SK-N-SH (cell line): ENCODE measurements around the gene TMEM147. TPM values are rescaled to one million over a fixed set of nuclear protein-coding genes. Genes with fewer than 3 reads are reported as not detected.

ENCODE experiments used
- CTCF ChIA-PET: fragments of 300-600, 350-600 bp; formaldehyde crosslinking; extraction: SDS; loops from one replicate; lab custom pipeline; 2021; lab: Yijun Ruan, JAX
- POLR2A ChIA-PET: fragments of 350-600 bp; sonication (Branson Sonifier 250); formaldehyde crosslinking; extraction: SDS; loops from one replicate; lab custom pipeline; 2020; ENCODE audit warnings: antibody characterized with exemption, inconsistent platforms; lab: Yijun Ruan, JAX
- DNase-seq: peaks from one replicate; pipeline ENCODE4 v3.0.0; 2012
- H2AFZ ChIP-seq: fragments of 200-600 bp; sonication (generic); 2 replicates; pipeline ENCODE4 v1.8.1; 2016; ENCODE audit warnings: antibody characterized with exemption, mild to moderate bottlenecking, low read depth
- H3F3A ChIP-seq: fragments of 200-600 bp; sonication (generic); replicated peaks from 2 replicates; pipeline ENCODE3; 2016; ENCODE audit warnings: antibody characterized with exemption, mild to moderate bottlenecking; ENCODE audit not compliant: insufficient read depth
- H3K27ac ChIP-seq, 2 experiments: fragments of 200-500 bp in 1 of 2; fragments of 200-600 bp in 1 of 2; sonication (Bioruptor generic) in 1 of 2; sonication (generic), shearing (Covaris generic) in 1 of 2; 2 replicates each; pipeline versions ENCODE4 v1.5.1 to v1.6.1; 2014 to 2016; ENCODE audit warnings: low read depth in 2 of 2, inconsistent platforms in 1 of 2, low read length in 1 of 2, mild to moderate bottlenecking in 1 of 2, mixed read lengths in 1 of 2
- H3K27me3 ChIP-seq: fragments of 200-600 bp; sonication (generic), shearing (Covaris generic); 2 replicates; pipeline ENCODE4 v1.6.1; 2016; ENCODE audit warnings: mixed run types; ENCODE audit not compliant: insufficient read depth
- H3K36me3 ChIP-seq, 2 experiments: fragments of 200-500 bp in 1 of 2; fragments of 200-600 bp in 1 of 2; sonication (Bioruptor generic) in 1 of 2; sonication (generic) in 1 of 2; replicated peaks in 1 of 2; 2 replicates each; pipeline versions ENCODE3 to v1.5.1; 2014 to 2016; ENCODE audit warnings: low read length in 1 of 2, mild to moderate bottlenecking in 1 of 2; ENCODE audit not compliant: insufficient read depth in 2 of 2, control insufficient read depth in 1 of 2
- H3K4me1 ChIP-seq, 2 experiments: fragments of 200-500 bp in 1 of 2; fragments of 200-600 bp in 1 of 2; sonication (Bioruptor generic) in 1 of 2; sonication (generic), shearing (Covaris generic) in 1 of 2; 2 replicates each; pipeline versions ENCODE4 v1.5.1 to v1.6.1; 2014 to 2016; ENCODE audit warnings: low read depth in 1 of 2, low read length in 1 of 2, mixed run types in 1 of 2; ENCODE audit not compliant: insufficient read depth in 2 of 2, control insufficient read depth in 1 of 2
- H3K4me2 ChIP-seq: fragments of 200-600 bp; sonication (generic), shearing (Covaris generic); 2 replicates; pipeline ENCODE4 v1.6.1; 2017; ENCODE audit warnings: mixed run types
- H3K4me3 ChIP-seq, 2 experiments: fragments of 200-500 bp in 1 of 2; fragments of 200-600 bp in 1 of 2; sonication (Bioruptor generic) in 1 of 2; sonication (generic), shearing (Covaris generic) in 1 of 2; 2 replicates each; pipeline versions ENCODE4 v1.5.1 to v1.8.1; 2014 to 2016; ENCODE audit warnings: low read depth in 2 of 2, inconsistent platforms in 1 of 2, low read length in 1 of 2, mild to moderate bottlenecking in 1 of 2, mixed read lengths in 1 of 2, moderate library complexity in 1 of 2
- H3K79me2 ChIP-seq: fragments of 200-600 bp; sonication (generic); 2 replicates; pipeline ENCODE4 v1.8.1; 2017; ENCODE audit warnings: mild to moderate bottlenecking; ENCODE audit not compliant: insufficient read depth
- H3K9ac ChIP-seq: fragments of 200-600 bp; sonication (generic); 2 replicates; pipeline ENCODE4 v1.6.1; 2017; ENCODE audit warnings: mixed run types
- H3K9me2 ChIP-seq: fragments of 200-600 bp; sonication (generic); 2 replicates; pipeline ENCODE4 v1.6.1; 2017; ENCODE audit warnings: mixed run types
- H3K9me3 ChIP-seq: fragments of 200-600 bp; sonication (generic); 2 replicates; pipeline ENCODE4 v1.6.1; 2017; ENCODE audit warnings: mixed run types, mild to moderate bottlenecking, moderate library complexity
- H4K20me1 ChIP-seq: fragments of 200-600 bp; sonication (generic); 2 replicates; pipeline ENCODE4 v1.6.1; 2017; ENCODE audit warnings: mild to moderate bottlenecking, mixed run types; ENCODE audit not compliant: insufficient read depth
- CHD2 ChIP-seq: fragments of 150-350 bp; IDR thresholded peaks from 2 replicates; pipeline ENCODE4 v1.6.1; 2018; ENCODE audit warnings: low read length; ENCODE audit not compliant: partially characterized antibody
- ELF1 ChIP-seq: IDR thresholded peaks from 2 replicates; pipeline ENCODE4 v1.4.0; 2012
- EP300 ChIP-seq, 2 experiments: IDR thresholded peaks; 2 replicates each; pipeline versions ENCODE4 v1.4.0 to v1.6.1; 2012; ENCODE audit warnings: borderline replicate concordance in 1 of 2, low read depth in 1 of 2, low read length in 1 of 2
- EZH2phosphoT487 ChIP-seq: fragments of 200-600 bp; sonication (generic); IDR thresholded peaks from 2 replicates; pipeline ENCODE4 v1.6.1; 2017; ENCODE audit warnings: low read depth, mixed run types, mild to moderate bottlenecking, antibody characterized with exemption, moderate library complexity, borderline replicate concordance
- GABPA ChIP-seq: IDR thresholded peaks from 2 replicates; pipeline ENCODE4 v1.4.0; 2012; ENCODE audit warnings: low read depth, mild to moderate bottlenecking
- GATA2 ChIP-seq: sonication (generic); formaldehyde crosslinking; IDR thresholded peaks from 2 replicates; pipeline ENCODE4 v1.5.0; 2020; ENCODE audit warnings: mild to moderate bottlenecking, missing genetic modification reagents
- IRF3 ChIP-seq: fragments of 150-350 bp; IDR thresholded peaks from 2 replicates; pipeline ENCODE4 v1.6.1; 2016; ENCODE audit warnings: mild to moderate bottlenecking, low read depth, low read length
- MEF2A ChIP-seq: IDR thresholded peaks from 2 replicates; pipeline ENCODE4 v1.4.0; 2012; ENCODE audit warnings: low read depth, borderline replicate concordance
- NFIC ChIP-seq: IDR thresholded peaks from 2 replicates; pipeline ENCODE4 v1.4.0; 2012; ENCODE audit warnings: borderline replicate concordance
- NRF1 ChIP-seq: IDR thresholded peaks from 2 replicates; pipeline ENCODE4 v1.6.1; 2012; ENCODE audit warnings: low read depth, mild to moderate bottlenecking, low read length
- PBX3 ChIP-seq: IDR thresholded peaks from 2 replicates; pipeline ENCODE4; 2012
- POLR2AphosphoS5 ChIP-seq: IDR thresholded peaks from 2 replicates; pipeline ENCODE4 v1.6.1; 2012; ENCODE audit warnings: low read depth, low read length
- RCOR1 ChIP-seq: fragments of 150-350 bp; IDR thresholded peaks from 2 replicates; pipeline ENCODE4 v1.6.1; 2017; ENCODE audit warnings: antibody characterized with exemption, low read length
- RXRA ChIP-seq: IDR thresholded peaks from 2 replicates; pipeline ENCODE4 v1.4.0; 2012; ENCODE audit warnings: low read depth, mild to moderate bottlenecking, borderline replicate concordance
- SMC3 ChIP-seq: IDR thresholded peaks from 2 replicates; pipeline ENCODE4 v1.6.1; 2012; ENCODE audit warnings: low read depth, low read length, improper control_type of control experiment
- TAF1 ChIP-seq: IDR thresholded peaks from 2 replicates; pipeline ENCODE4 v1.6.1; 2012; ENCODE audit warnings: low read depth, mild to moderate bottlenecking, low read length, moderate library complexity, borderline replicate concordance
- TEAD4 ChIP-seq: IDR thresholded peaks from 2 replicates; pipeline ENCODE4 v1.4.0; 2012; ENCODE audit warnings: mild to moderate bottlenecking, borderline replicate concordance; ENCODE audit not compliant: insufficient read depth
- USF2 ChIP-seq: fragments of 150-350 bp; IDR thresholded peaks from 2 replicates; pipeline ENCODE4 v1.6.1; 2017; ENCODE audit warnings: antibody characterized with exemption, low read length, low read depth, borderline replicate concordance
- WGBS: methylation state at CpG from one replicate; pipeline ENCODE4 v1.1.6; 2017; ENCODE audit warnings: low lambda C conversion rate; 5-methylcytosine and 5-hydroxymethylcytosine counted together
- polyA plus RNA-seq, 3 experiments: library from polyadenylated mRNA; depleted of rRNA; stranded (reverse); fragments of >200 nt; gene quantifications; 2 replicates each; pipeline ENCODE4 v1.2.3, GENCODE V29; 2012
- TF ChIP-seq, protein P1 (sequence below): IDR thresholded peaks from 2 replicates; pipeline ENCODE4 v1.6.1; 2012; ENCODE audit warnings: mild to moderate bottlenecking, low read depth, low read length, moderate library complexity
- TF ChIP-seq, protein P2 (sequence below): IDR thresholded peaks from 2 replicates; pipeline ENCODE4 v1.4.0; 2012; ENCODE audit warnings: low read depth, borderline replicate concordance
- TF ChIP-seq, protein P3 (sequence below): IDR thresholded peaks from 2 replicates; pipeline ENCODE4 v1.4.0; 2012; ENCODE audit warnings: low read depth

TMEM147 gene
- polyA plus RNA-seq, 1 of the 3 experiments (the other 2 are of a cell fraction), result 202 TPM

DNA sequence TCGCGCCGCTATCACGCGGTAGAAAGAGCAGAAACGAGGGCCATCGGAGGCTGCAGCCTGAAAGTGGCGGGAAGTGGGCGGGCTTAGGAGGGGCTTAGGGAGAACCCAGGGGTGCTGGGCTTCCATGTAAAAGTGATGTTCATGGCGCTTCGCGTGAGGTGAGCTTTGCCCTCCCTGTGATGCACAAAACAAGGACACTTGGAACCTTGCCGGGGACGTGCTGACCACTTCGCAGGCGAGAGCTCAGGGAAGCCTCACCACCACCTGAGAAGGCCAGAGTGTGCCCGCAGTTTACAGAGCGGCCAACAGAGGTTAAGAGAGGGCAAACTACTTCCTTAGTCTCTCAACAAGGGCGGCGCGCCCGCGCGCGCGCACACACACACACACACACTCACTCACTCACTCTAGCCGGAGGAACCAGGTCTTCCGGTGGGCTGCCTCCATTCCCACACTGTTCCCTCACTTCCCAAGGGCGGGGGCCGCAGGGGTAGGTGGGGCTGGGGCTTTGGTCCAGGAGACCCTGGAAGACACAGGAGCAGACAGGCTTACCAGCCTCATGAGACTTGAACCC lies 11.5 kb upstream of the TMEM147 start (continued):
- TF ChIP-seq, protein P1, sequence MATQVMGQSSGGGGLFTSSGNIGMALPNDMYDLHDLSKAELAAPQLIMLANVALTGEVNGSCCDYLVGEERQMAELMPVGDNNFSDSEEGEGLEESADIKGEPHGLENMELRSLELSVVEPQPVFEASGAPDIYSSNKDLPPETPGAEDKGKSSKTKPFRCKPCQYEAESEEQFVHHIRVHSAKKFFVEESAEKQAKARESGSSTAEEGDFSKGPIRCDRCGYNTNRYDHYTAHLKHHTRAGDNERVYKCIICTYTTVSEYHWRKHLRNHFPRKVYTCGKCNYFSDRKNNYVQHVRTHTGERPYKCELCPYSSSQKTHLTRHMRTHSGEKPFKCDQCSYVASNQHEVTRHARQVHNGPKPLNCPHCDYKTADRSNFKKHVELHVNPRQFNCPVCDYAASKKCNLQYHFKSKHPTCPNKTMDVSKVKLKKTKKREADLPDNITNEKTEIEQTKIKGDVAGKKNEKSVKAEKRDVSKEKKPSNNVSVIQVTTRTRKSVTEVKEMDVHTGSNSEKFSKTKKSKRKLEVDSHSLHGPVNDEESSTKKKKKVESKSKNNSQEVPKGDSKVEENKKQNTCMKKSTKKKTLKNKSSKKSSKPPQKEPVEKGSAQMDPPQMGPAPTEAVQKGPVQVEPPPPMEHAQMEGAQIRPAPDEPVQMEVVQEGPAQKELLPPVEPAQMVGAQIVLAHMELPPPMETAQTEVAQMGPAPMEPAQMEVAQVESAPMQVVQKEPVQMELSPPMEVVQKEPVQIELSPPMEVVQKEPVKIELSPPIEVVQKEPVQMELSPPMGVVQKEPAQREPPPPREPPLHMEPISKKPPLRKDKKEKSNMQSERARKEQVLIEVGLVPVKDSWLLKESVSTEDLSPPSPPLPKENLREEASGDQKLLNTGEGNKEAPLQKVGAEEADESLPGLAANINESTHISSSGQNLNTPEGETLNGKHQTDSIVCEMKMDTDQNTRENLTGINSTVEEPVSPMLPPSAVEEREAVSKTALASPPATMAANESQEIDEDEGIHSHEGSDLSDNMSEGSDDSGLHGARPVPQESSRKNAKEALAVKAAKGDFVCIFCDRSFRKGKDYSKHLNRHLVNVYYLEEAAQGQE, result no peak
- no peak for TF ChIP-seq GABPA
- TF ChIP-seq IRF3, result no peak
- no peak for TF ChIP-seq GATA2 (CRISPR knock-in tag)
- TF ChIP-seq TEAD4, result no peak

DNA sequence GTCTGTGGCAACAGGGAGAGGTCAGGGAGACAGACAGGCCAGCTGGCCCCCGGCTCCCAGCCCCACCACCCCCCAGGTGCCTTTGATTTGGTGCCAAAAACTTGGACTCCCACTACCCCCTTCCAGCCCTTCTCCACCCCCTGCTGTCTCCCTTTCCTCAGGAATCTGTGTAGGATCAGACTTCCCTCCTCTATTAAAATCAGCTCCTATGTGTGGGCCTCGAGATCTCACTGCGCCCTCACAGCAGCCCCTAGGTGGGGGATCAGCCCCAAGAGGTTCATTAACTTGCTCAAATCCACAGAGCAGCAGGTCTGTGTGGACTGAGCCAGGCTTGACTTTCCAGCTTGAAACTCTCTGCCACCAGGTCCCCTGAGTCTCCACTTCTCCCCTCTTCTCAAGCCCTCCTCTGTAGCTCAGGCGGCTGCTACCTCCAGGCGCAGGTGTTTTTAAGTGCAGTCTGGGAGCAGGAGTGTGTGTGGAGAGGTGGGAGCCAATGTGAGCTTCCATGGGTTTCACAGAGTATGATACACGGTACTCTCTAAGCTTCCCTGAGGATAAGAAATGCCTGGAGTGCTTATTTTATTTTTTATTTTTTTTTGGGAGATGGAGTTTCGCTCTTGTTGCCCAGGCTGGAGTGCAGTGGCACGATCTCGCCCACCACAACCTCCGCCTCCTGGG lies 10.5 kb upstream of the TMEM147 start:
- WGBS, result 35% methylated on average over 10 of the region's 10 CpGs
- Histone ChIP-seq H3K9ac (no peak overlapping the region), H3K27me3 (peaks cover 59% of the 10 kb centered on the region), H4K20me1 (no peaks in the 10 kb centered on the region), H3K79me2 (no peaks in the 10 kb centered on the region), H3K4me3 (no peak overlapping the region), H2AFZ (no peak overlapping the region), H3K9me2 (no peaks in the 10 kb centered on the region), H3K4me1 (peaks cover 0 to 5% of the 10 kb centered on the region in 2 experiments; a peak in 1 of 4 replicates), H3F3A (no peaks in the 10 kb centered on the region), H3K27ac (no peak overlapping the region), H3K9me3 (no peaks in the 10 kb centered on the region), H3K36me3 (no peaks in the 10 kb centered on the region), H3K4me2 (no peak overlapping the region)
- CTCF ChIA-PET, result interaction anchor here (0.7 to 1.4 kb wide), 3 partner anchors 14 to 24 kb away, joined by 3 to 9 read pairs (median 3); no protein-coding TSS in a partner anchor
- DNase-seq, result no peak
- POLR2A ChIA-PET, result no interaction called here
- TF ChIP-seq CHD2 (no peak), SMC3 (no peak), NFIC (no peak), NRF1 (no peak), EP300 (IDR thresholded peaks at IDR 0.05; ENCODE audit: borderline replicate concordance in 1 of 2, low read depth in 1 of 2, low read length in 1 of 2) (no peak), PBX3 (no peak), RXRA (no peak), POLR2AphosphoS5 (no peak), TAF1 (no peak), EZH2phosphoT487 (no peak), IRF3 (no peak), USF2 (no peak), ELF1 (no peak), RCOR1 (no peak), MEF2A (no peak)
- TF ChIP-seq, protein P2, sequence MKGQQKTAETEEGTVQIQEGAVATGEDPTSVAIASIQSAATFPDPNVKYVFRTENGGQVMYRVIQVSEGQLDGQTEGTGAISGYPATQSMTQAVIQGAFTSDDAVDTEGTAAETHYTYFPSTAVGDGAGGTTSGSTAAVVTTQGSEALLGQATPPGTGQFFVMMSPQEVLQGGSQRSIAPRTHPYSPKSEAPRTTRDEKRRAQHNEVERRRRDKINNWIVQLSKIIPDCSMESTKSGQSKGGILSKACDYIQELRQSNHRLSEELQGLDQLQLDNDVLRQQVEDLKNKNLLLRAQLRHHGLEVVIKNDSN, result no peak
- TF ChIP-seq, protein P3, sequence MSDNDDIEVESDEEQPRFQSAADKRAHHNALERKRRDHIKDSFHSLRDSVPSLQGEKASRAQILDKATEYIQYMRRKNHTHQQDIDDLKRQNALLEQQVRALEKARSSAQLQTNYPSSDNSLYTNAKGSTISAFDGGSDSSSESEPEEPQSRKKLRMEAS, result no peak
